ENCODE data around the gene PTPRK. TPM values are rescaled to one million over a fixed set of nuclear protein-coding genes. Genes with fewer than 3 reads are reported as not detected.

Gene PTPRK
- total and polyA plus RNA-seq, 2 experiments from 2014 or later, result 26.9 to 56.4 TPM

- no peaks in the 10 kb centered on the region for H3K36me3 ChIP-seq (ENCODE audit: insufficient read depth)
- ATAC-seq, result no peak
- no peak overlapping the region for H3K27ac ChIP-seq (ENCODE audit: low read depth)
- Mint-ChIP-seq H3K36me3 (ENCODE audit: low read depth) (no peaks in the 10 kb centered on the region), H3K27me3 (ENCODE audit: insufficient read depth, low read depth, poor library complexity) (no peaks in the 10 kb centered on the region), H3K27ac (no peak overlapping the region), H3K4me1 (no peaks in the 10 kb centered on the region; the same call in 2 of the 3 replicates), H3K9me3 (no peaks in the 10 kb centered on the region), H3K4me3 (no peak overlapping the region)
- no peaks in the 10 kb centered on the region for H3K4me1 ChIP-seq (ENCODE audit: insufficient read depth)
- no peak overlapping the region for H3K4me2 ChIP-seq
- peaks cover 10% of the 10 kb centered on the region for H3K9me2 ChIP-seq (ENCODE audit: insufficient read depth)
- H4K20me1 ChIP-seq (replicated peaks; ENCODE audit: insufficient read depth), result no peaks in the 10 kb centered on the region
- H3K4me3 ChIP-seq, result no peak overlapping the region
- H3K27me3 ChIP-seq (ENCODE audit: insufficient read depth), result no peaks in the 10 kb centered on the region
- H3F3A ChIP-seq (replicated peaks; ENCODE audit: low read depth), result no peaks in the 10 kb centered on the region
- no peak for DNase-seq (ENCODE audit: low spot score)
- TF ChIP-seq ETS1 (IDR thresholded peaks at IDR 0.05) (no peak), NANOG (IDR thresholded peaks at IDR 0.05; ENCODE audit: borderline replicate concordance) (no peak), CREB1 (CRISPR knock-in tag; IDR thresholded peaks at IDR 0.05; ENCODE audit: low read depth) (no peak), REST (IDR thresholded peaks at IDR 0.05; ENCODE audit: unreplicated experiment) (no peak), JUNB (IDR thresholded peaks at IDR 0.05; ENCODE audit: unreplicated experiment) (no peak)
- no peaks in the 10 kb centered on the region for H3K79me2 ChIP-seq (replicated peaks; ENCODE audit: insufficient read depth)
- H2AFZ ChIP-seq, result no peak overlapping the region
Measured at GRCh38 chr6:127949251-127949650, 571.1 kb downstream of the PTPRK start.

- Histone ChIP-seq H3K27ac (ENCODE audit: low read depth) (no peak overlapping the region), H3K79me2 (replicated peaks; ENCODE audit: insufficient read depth) (no peaks in the 10 kb centered on the region), H3F3A (replicated peaks; ENCODE audit: low read depth) (no peaks in the 10 kb centered on the region), H3K9me2 (ENCODE audit: insufficient read depth) (peaks cover 12% of the 10 kb centered on the region), H3K4me3 (no peak overlapping the region), H3K4me2 (no peak overlapping the region), H3K27me3 (ENCODE audit: insufficient read depth) (no peaks in the 10 kb centered on the region), H2AFZ (peak overlapping the region; percentile 56), H3K36me3 (ENCODE audit: insufficient read depth) (no peaks in the 10 kb centered on the region), H3K4me1 (ENCODE audit: insufficient read depth) (no peaks in the 10 kb centered on the region), H4K20me1 (replicated peaks; ENCODE audit: insufficient read depth) (no peaks in the 10 kb centered on the region)
- no peak for ATAC-seq
- TF ChIP-seq EZH2 (IDR thresholded peaks at IDR 0.05; ENCODE audit: low read depth, unreplicated experiment), result no peak
- DNase-seq (ENCODE audit: low spot score), result no peak
- H3K36me3 Mint-ChIP-seq (ENCODE audit: low read depth), result no peaks in the 10 kb centered on the region
- H3K4me3 Mint-ChIP-seq, result no peak overlapping the region
- H3K27me3 Mint-ChIP-seq (ENCODE audit: insufficient read depth, low read depth, poor library complexity), result no peaks in the 10 kb centered on the region
- H3K27ac Mint-ChIP-seq, result no peak overlapping the region
- H3K9me3 Mint-ChIP-seq, result no peaks in the 10 kb centered on the region
- no peaks in the 10 kb centered on the region; the same call in 2 of the 3 replicates for H3K4me1 Mint-ChIP-seq
Measured at GRCh38 chr6:127946388-127946787, 574.0 kb downstream of the PTPRK start.
